T47D (cell line): Measurements from ENCODE around the gene TCOF1.
A peak's percentile ranks its signal among the peaks of the same experiment; 100 is the strongest.

Source experiments
- DNase-seq, 2 experiments: peaks; one replicate each; pipeline versions ENCODE4 v3.0.0 to v3.0.0-alpha.2; 2011 to 2012; ENCODE audit warnings: low read depth in 1 of 2, low spot score in 1 of 2
- JUND ChIP-seq: IDR thresholded peaks from 2 replicates; pipeline ENCODE4 v1.6.1; 2012; ENCODE audit warnings: low read depth
- in situ Hi-C: cut with HindIII; loops from 2 replicates; pipeline ENCODE4 v1.10.0; 2016; ENCODE audit warnings: low sequenced_read_pairs, low pct_unique_long_range_greater_than_20kb

The TCOF1 gene

DNA sequence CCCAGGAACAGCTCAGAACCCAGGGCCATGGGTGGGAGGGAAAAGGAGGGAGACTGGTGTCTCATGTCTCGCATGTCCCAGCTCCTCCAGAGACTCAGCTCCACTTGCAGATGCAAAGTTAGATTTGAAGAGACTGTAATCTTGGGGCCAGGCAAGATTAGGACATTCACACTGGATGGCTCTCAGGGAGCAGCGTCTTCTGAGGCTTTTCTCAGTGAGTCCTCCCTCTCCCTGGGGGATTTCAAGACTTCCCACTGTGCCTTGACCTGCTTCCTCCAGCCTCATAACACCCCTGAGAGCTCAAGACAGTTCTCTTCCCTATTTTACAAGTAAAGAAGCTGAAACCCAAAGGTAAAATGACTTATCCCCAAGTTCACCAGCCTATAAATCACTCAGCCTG is 10.5 kb upstream of the TCOF1 start:
- DNase-seq: no peak
- in situ Hi-C loops: no loop called here

DNA sequence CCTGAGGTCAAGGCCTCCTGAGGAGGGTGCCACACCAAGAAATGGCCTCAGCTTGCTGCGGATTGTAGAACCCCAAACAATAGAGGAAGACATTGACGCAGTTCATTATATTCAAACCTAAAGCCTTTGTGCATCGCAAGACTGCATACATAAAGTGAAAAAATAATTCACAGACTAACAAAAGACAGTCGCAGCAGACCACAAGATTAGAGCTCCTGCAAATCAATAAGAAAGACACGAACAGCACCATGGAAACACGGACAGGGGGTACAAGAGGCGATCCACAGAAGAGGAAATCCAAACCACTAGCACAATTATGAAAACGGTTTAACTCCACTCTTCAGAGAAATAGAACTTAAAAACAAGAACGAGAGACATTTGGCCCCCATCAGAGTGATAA is 10.0 kb upstream of the TCOF1 start:
- in situ Hi-C loops: no loop called here
- no peak for DNase-seq
- no peak for TF ChIP-seq JUND

More for the DNA sequence above, 10.5 kb upstream of the TCOF1 start:
- TF ChIP-seq JUND: no peak

DNA sequence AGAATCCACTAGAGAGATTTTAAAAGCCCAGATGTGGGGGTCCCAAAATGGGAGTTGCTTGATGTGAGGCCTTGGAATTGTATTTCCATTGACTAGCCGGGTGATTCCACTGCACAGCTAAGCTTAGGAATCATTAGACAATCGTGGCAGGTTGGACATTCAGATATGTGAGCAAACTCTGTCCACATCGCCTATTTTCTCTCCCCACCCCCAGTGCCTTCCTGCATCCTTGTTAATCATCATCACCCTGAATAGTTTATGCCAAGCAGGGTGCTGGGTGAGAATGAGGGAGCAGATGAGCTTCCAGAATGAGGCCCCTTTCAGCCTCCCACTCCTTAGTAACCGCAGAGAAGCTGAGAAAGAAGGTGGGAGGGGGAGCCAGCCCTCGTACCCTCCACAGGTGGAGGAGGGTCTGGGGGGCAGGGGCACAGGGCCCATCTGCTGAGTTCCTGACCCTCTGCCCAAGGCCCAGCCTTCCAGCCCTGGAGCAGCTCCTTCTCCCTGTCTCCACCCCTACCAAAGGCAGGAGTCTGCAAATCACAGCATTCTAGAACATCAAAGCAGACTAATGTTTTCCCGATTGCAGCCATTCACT is 7.7 kb upstream of the TCOF1 start:
- in situ Hi-C loops: no loop called here
- DNase-seq: no peak
- no peak for TF ChIP-seq JUND

DNA sequence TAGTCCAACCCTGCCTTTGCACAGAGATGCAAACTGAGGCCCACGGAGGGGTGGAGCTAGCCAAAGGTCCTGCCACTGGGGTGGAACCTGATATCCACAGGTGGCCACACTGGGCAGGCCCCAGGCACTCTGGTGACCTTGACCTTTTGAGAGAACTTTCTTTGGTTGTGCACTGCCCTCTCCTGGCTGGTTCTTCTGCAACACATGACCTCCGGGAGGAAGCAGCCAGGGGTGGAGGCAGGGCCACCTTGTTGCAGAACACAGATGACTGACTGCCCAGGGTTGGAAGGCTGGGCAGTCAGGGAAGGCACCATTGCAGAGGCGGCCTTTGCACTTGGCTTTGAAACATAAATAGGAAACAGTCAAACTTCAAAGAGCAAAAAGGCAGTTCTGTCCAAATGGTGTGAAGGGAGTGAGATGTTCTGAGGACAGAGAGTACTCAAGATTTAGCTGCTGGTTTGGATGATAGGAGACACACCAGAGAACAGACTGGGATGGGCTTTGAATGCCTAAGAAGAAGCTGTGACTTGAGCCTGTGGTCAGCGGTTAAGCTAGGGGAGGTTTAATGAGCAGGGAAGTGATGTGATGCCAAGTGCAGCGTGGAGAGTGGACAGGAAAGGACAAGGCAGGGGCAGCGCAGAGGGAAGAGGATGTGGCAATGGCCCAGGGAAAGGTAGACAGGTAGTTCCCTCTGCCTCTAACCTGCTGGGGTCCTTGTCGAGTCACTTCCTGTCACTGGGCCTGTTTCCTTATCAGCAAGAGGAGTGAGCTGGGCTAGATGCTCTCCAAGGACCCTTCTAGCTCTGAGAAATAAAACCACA is 6.8 kb upstream of the TCOF1 start:
- DNase-seq: peak; percentile 68 to 87
- in situ Hi-C loops: no loop called here
- TF ChIP-seq JUND: no peak

DNA sequence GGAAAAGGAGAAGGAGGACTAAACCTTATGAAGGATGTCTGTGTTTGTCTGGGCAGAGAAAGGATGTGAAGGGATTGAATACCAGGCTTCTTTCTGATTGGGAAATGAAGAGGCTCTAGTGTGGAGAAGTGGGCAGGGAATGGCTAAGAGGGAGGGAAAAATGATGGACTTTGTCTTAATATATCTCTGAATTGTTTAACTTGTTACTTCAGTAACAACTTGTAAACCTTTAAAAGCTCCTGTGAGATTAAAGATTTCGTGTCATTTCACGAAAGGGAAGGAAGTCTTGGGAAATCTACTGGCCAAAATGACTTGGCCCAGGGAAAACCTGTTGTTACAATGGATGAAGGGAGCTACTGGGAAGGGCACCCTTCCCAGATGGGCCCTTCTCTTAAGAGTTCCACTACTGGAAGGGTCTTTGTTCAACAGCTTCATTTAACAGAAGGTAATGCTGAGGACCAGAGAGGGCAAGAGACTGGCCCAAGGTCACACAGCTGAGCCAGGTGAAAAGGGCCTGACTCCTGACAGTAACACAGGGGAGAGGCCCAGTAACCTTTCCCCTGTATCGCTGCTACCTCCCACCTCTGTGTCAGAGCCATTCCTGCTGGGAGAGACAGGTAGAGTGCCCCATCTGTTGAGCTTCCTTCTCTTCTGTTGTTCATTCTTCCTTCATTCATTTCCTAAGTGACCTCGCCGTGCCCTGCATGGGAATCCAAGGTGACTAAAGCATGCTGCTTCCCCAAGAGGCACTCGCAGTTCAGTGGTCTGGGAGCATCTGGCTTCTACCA is 5.1 kb upstream of the TCOF1 start:
- in situ Hi-C loops: no loop called here
- no peak for TF ChIP-seq JUND

DNA sequence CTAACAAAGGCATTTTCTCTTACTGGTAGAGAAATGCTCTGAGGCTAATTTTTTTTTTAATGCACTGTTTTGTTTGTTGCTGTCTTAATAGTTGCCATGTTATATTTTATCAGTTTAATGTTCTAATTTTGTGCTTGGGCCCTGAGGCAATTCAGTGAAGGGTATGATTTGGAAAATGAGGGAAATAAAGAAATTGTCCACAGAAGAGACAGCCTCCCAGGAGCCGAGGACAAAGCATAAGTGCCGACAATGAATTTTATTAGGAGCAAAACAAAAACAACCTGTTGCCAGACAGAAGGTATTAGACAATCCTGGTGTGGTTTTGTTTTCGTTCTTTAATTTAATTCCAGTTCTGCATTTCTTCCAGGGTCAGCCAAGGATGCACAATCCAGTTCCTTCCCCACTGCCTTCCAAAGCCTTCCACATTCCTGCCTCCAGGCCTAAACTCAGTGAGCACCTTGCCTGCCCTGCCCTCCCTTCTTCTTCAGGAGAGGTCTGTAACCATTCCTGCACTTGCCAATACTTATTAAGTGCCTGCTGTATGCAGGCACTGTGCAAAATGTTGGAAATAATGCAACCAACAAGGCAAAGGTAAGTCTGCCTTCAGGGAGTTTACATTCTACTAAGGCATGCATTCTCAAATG is 4.3 kb upstream of the TCOF1 start:
- TF ChIP-seq JUND: no peak
- DNase-seq: peak in 1 of 2 experiments; percentile 26
- in situ Hi-C loops: no loop called here

More for the DNA sequence above, 5.1 kb upstream of the TCOF1 start:
- DNase-seq: no peak

DNA sequence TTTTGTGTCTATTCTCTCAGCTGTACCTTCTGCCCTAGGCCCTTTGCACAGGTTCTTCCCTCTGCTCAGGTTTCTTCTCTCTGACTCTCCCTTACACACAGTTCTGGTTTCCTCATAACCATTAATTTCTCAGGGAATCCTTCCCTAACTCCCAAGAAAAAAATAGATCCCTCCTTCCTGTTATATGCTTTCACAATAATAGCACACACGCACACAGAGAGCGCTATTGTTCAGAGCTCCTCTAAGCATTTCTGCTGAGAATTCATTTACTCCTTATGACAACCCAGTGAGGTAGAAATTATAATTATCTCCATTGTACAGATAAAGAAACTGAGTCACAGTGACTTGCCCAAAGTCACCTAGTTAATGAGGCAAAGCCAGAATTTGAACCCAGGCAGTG is 1.7 kb upstream of the TCOF1 start:
- no peak for TF ChIP-seq JUND
- DNase-seq: no peak
- in situ Hi-C loops: no loop called here

DNA sequence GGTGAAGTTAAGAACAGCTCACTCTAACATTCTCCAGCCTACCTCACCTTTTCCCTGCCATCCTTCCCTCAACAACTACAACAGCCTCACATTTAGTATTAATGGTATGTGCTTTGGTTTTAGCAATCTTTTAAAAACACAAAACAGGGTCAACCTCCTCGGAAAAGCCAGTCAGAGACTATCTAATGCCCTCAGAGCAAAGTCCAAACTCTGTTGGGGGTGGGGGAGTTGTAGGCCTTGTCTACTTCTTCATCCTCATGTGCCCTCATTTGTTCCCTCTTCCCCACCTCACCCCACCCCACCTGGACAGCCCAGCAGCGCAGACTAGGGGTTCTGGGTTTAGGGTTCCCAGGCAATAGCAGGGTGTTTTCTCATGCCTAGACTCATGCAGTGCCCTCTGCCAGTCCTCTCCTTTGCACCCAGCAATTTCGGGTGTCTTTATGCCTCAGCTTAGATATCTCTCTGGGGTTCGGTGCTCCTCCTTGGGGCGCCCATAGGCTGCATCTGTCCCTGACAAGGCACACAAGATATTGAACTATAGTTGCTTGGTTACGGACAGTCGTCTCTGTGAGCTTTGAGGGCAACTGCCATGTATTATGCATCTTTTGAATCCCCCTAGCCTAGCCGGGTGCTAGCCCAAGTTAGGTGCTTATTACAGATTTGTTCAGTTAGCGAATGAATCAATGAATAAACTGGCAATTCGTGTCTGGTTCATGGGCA is 762 bp upstream of the TCOF1 start:
- no peak for TF ChIP-seq JUND
- in situ Hi-C loops: no loop called here
- no peak for DNase-seq

DNA sequence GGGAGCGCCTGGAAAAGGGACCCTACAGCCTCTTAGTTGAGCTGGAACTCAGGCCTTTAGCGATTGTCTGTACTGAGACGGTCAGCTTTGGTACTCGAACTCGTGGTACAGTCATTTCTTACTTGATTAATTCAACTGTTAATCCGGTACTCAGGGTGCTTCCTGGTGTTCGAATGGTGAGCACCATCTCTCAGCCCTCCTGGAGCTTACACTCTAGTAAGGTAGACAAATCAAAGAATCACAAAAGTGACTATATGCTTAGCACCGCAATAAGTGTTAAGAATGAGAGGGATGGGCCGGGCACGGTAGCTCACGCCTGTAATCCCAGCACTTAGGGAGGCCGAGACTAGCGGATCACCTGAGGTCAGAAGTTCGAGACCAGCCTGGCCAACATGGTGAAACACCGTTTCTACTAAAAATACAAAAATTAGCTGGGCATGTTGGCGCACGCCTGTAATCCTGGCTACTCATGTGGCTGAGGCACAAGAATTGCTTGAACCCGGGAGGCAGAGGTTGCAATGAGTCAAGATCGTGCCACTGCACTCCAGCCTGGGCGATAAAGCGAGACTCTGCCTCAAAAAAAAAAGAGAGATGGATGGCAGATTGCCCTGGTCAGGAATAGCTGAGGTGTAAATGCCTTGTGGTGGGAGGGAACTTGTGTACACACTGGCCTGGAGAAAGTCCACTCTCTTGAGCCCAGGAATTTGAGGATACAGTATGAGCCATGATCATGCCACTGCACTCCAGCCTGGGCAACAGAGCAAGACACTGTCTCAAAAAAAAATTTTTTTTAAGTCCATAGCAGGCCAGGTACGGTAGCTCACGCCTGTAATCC is 981 bp downstream of the TCOF1 start:
- TF ChIP-seq JUND: no peak
- DNase-seq: no peak
- in situ Hi-C loops: no loop called here

DNA sequence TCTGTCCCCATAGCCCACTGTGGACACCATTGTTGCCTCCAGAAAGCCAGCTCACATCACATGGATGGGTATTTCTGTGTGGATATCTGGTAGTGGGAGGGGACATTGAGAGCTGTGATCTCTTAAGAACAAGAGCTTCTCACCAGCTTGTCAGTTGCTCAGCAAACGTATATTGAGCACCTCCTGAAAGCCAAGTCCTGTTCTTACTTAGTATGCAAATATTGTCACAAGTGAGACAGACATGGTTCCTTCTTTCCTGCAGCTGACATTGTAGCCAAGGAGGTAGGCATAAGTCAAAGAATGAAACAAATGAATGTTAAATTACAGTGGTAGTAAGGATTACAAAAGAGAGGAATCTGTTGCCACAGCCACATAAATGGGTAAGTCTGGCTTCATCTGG is 3.8 kb downstream of the TCOF1 start:
- in situ Hi-C loops: no loop called here
- no peak for TF ChIP-seq JUND
- DNase-seq: no peak

DNA sequence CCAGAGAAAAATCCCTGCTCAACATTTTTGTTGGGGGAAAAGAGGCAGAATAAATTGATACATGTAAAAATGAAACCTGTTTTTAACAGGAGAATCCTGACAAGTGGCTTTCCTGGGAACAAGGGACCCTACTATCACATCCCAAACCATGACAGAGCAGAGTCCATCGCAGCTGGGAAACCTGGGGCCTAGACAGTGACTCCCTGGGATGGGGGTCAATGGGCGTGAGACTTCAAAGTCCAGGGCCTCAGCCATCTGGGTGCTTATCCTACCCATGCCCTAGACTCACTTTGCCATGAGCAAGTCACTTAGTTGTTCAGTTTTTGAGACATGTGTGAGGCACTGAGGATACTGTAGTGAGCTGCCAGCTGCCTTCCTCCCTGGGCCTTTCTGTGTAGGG is 5.7 kb downstream of the TCOF1 start:
- no peak for TF ChIP-seq JUND
- no peak for DNase-seq
- in situ Hi-C loops: no loop called here

DNA sequence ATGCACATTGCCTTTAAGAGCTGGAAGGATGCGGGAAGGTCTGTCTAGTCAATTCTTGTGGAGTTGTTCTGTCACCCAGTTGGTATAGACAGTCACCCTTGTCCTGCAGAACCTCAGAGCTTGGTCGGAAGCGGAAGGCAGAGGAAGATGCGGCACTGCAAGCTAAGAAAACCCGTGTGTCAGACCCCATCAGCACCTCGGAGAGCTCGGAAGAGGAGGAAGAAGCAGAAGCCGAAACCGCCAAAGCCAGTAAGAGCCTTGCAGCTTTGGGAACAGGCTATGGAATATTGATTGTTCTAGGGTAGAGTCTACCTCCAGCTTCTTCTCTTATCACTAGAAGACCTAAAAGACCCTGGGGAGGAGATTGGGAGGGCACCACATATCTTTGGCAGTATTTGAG is 6.5 kb downstream of the TCOF1 start:
- DNase-seq: no peak
- in situ Hi-C loops: no loop called here
- no peak for TF ChIP-seq JUND
